ENCODE measurements around the gene TRIM46. TPM values are rescaled to one million over a fixed set of nuclear protein-coding genes. Genes with fewer than 3 reads are reported as not detected.

Gene TRIM46
- total RNA-seq, 1 experiment from 2014 or later: 3.8 TPM

GRCh38 chr1:155197901-155198546 lies 24.4 kb downstream of the TRIM46 start:
- no peak for ATAC-seq
- no peak overlapping the region for H3K27ac ChIP-seq (ENCODE audit: low read depth, low read length)
- ChIA-PET CTCF (no interaction called here), RAD21 (ENCODE audit: low non-redundant PET in 1 of 2, low total read pairs in 2 of 2, uncharacterized antibody in 2 of 2, unreplicated experiment in 2 of 2) (no interaction called here), POLR2A (no interaction called here)
- no TSS peak for BruUV-seq (replicated peaks)
- no peaks in the 10 kb centered on the region for H3K9me2 ChIP-seq (ENCODE audit: insufficient read depth)
- TF ChIP-seq CBX3 (IDR thresholded peaks at IDR 0.05; ENCODE audit: low read depth): no peak
- TF ChIP-seq POLR2A (IDR thresholded peaks at IDR 0.05; ENCODE audit: borderline replicate concordance, extremely low read depth, insufficient read depth, insufficient read length): no peak
- no peak for TF ChIP-seq JUND (IDR thresholded peaks at IDR 0.05)
- TF ChIP-seq FOSL1 (IDR thresholded peaks at IDR 0.05; ENCODE audit: low read depth): no peak
- no peak for TF ChIP-seq CEBPB (IDR thresholded peaks at IDR 0.05; ENCODE audit: low read depth)
- TF ChIP-seq SRF (IDR thresholded peaks at IDR 0.05; ENCODE audit: low read depth): no peak
- TF ChIP-seq ATF3 (IDR thresholded peaks at IDR 0.05): no peak
- no peak for TF ChIP-seq SP1 (IDR thresholded peaks at IDR 0.05; ENCODE audit: low read depth)
- TF ChIP-seq EZH2phosphoT487 (IDR thresholded peaks at IDR 0.05; ENCODE audit: borderline replicate concordance): no peak
- TF ChIP-seq REST (IDR thresholded peaks at IDR 0.05; ENCODE audit: low read depth): no peak
- no peak for TF ChIP-seq POLR2AphosphoS5 (IDR thresholded peaks at IDR 0.05; ENCODE audit: low read depth, low read length)
- no peak for TF ChIP-seq ZFX (IDR thresholded peaks at IDR 0.05)
- TF ChIP-seq RAD21 (IDR thresholded peaks at IDR 0.05; ENCODE audit: low read depth): no peak
- TF ChIP-seq EGR1 (IDR thresholded peaks at IDR 0.05; ENCODE audit: low read depth): no peak
- TF ChIP-seq ZBTB33 (IDR thresholded peaks at IDR 0.05; ENCODE audit: extremely low read depth, insufficient replicate concordance, low read length): no peak
- TF ChIP-seq MAX (IDR thresholded peaks at IDR 0.05): no peak
- H3K9ac ChIP-seq (ENCODE audit: low read length): no peak overlapping the region
- no peak for DNase-seq (ENCODE audit: low read depth, low spot score)
- no peaks in the 10 kb centered on the region for H4K20me1 ChIP-seq (ENCODE audit: insufficient read depth)
- no peak overlapping the region for H3K4me3 ChIP-seq (replicated peaks in 1 of 2; ENCODE audit: low read depth in 1 of 2, low read length in 2 of 2)
- no peak overlapping the region for H2AFZ ChIP-seq (ENCODE audit: low read depth, low read length, poor library complexity, severe bottlenecking)
- peaks cover 8 to 27% of the 10 kb centered on the region in 2 experiments; a peak in 3 of 4 replicates for H3K4me1 ChIP-seq (ENCODE audit: control insufficient read depth in 1 of 2, insufficient read depth in 2 of 2, low read length in 2 of 2)
- intact Hi-C loops (cut with micrococcal nuclease): no loop called here
- no peaks in the 10 kb centered on the region for H3K9me3 ChIP-seq (ENCODE audit: control insufficient read depth in 1 of 2, insufficient read depth in 1 of 2, low read depth in 1 of 2, low read length in 2 of 2)
- H3K4me2 ChIP-seq (ENCODE audit: low read length): no peak overlapping the region
- H3K79me2 ChIP-seq (ENCODE audit: insufficient read depth, low read length): peaks cover 9% of the 10 kb centered on the region
- no peaks in the 10 kb centered on the region for H3K27me3 ChIP-seq (ENCODE audit: insufficient read depth, low read length)
- H3K36me3 ChIP-seq (ENCODE audit: control insufficient read depth in 1 of 2, insufficient read depth in 2 of 2, low read length in 2 of 2): peaks cover 3 to 17% of the 10 kb centered on the region in 2 experiments; a peak in 2 of 4 replicates
